HL-60 (cell line): ENCODE results near the gene PACRG.

Source experiments
- CTCF ChIP-seq: IDR thresholded peaks from one replicate; pipeline ENCODE4 v1.5.1; 2011; ENCODE audit warnings: low read length, control low read depth, inconsistent platforms; ENCODE audit not compliant: insufficient read depth
- POLR2AphosphoS5 ChIP-seq: IDR thresholded peaks from 2 replicates; pipeline ENCODE4 v1.6.1; 2012; ENCODE audit warnings: low read depth

DNA sequence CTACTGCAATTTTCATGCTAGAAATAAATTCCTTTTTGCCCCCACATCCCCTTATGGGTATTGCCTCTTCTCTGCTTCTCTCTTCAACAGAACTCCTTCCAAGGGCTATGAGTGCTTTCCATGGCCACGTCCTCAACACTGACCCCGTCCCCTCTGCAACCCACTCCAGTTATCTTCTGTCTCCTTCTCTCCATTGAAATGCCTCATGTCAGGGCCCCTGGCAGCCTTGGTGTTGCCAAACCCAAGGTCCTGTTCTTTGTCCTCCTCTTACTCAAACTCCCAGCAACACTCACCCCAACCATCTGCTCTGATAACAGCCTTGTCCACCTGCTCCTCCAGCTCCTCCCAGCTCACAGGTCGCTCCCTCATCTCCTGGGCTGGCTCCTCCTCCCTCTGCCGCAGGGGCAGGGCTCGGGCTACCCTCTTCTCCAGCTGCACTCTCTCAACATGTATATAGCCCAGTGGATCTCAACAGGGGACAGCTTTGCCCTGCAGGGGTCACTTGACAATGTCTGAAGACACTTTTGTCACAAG, 490.7 kb downstream of the PACRG start:
- no peak for TF ChIP-seq CTCF
- no peak for TF ChIP-seq POLR2AphosphoS5
